Heart right ventricle (tissue), 16 donors: ENCODE measurements around the gene VAC14. TPM values are rescaled to one million over a fixed set of nuclear protein-coding genes. Genes with fewer than 3 reads are reported as not detected.
A peak's percentile ranks its signal among the peaks of the same experiment; 100 is the strongest.

ENCODE experiments used
- ATAC-seq, 8 donors: fragments of 200-7000 bp; cut with Tn5 transposase; one replicate each; pipeline ENCODE4 v1.9.1; 2020; ENCODE audit warnings: mild to moderate bottlenecking in 8 of 8, moderate library complexity in 8 of 8, moderate number of reproducible peaks in 1 of 8
- DNase-seq, 2 donors: peaks; one replicate each; pipeline ENCODE4 v3.0.0-alpha.2; 2020
- H3K27ac ChIP-seq, 10 donors: fragments of 200-600 bp; sonication (generic) in 2 of 10; one replicate each; pipeline versions ENCODE4 v1.5.0 to v1.8.0; 2020 to 2022; ENCODE audit warnings: mild to moderate bottlenecking in 3 of 10
- H3K27me3 ChIP-seq, 7 donors: fragments of 200-600 bp; one replicate each; pipeline ENCODE4 v1.8.0; 2021 to 2022; ENCODE audit warnings: mild to moderate bottlenecking in 2 of 7
- H3K36me3 ChIP-seq, 9 donors: fragments of 200-600 bp; sonication (generic) in 1 of 9; one replicate each; pipeline versions ENCODE4 v1.5.0 to v1.8.0; 2020 to 2022; ENCODE audit warnings: mild to moderate bottlenecking in 2 of 9
- H3K4me1 ChIP-seq, 9 donors: fragments of 200-600 bp; sonication (generic) in 1 of 9; one replicate each; pipeline versions ENCODE4 v1.5.0 to v1.8.0; 2020 to 2022; ENCODE audit warnings: mild to moderate bottlenecking in 4 of 9
- H3K4me3 ChIP-seq, 10 donors: fragments of 200-600 bp; sonication (generic) in 2 of 10; one replicate each; pipeline versions ENCODE4 v1.5.0 to v1.8.0; 2020 to 2022; ENCODE audit warnings: mild to moderate bottlenecking in 7 of 10, moderate library complexity in 2 of 10
- H3K9me3 ChIP-seq, 11 donors: fragments of 200-600 bp in 10 of 11; sonication (generic) in 2 of 11; one replicate each; pipeline versions ENCODE4 v1.5.0 to v1.8.0; 2013 to 2022; ENCODE audit warnings: mild to moderate bottlenecking in 2 of 11, control low read depth in 1 of 11, moderate library complexity in 1 of 11
- CTCF ChIP-seq, 9 donors: fragments of 200-600 bp; sonication (generic) in 2 of 9; IDR thresholded peaks; one replicate each; pipeline versions ENCODE4 v1.5.0 to v1.8.0; 2021 to 2022; ENCODE audit warnings: antibody characterized with exemption in 9 of 9, mild to moderate bottlenecking in 5 of 9, moderate library complexity in 1 of 9
- WGBS, 2 donors: extraction: QIAGEN DNeasy Blood & Tissue Kit; methylation state at CpG; one replicate each; pipeline ENCODE4 v1.1.7; 2013; ENCODE audit warnings: inconsistent platforms in 1 of 2; 5-methylcytosine and 5-hydroxymethylcytosine counted together
- intact Hi-C, 10 donors: fragments of 100-400 bp; cut with DNase I; formaldehyde crosslinking; loops; one replicate each; pipeline versions ENCODE4 v1.11.1 to v1.14.2; 2022
- polyA plus RNA-seq, 2 donors: library from polyadenylated mRNA; stranded (reverse); fragments of 200-250 nt; gene quantifications; one replicate each; pipeline ENCODE4 v1.2.3, GENCODE V29; 2013
- total RNA-seq, 10 donors: library from RNA; stranded (reverse); fragmentation: NEBNext Ultra II Directional in 3 of 10; extraction: Animal tissue kit (Norgen Biotek cat#: 25700) in 3 of 10; gene quantifications; one replicate each; pipeline versions ENCODE4 v1.2.1 to v1.2.4, GENCODE V29; 2021 to 2023
- donor health status: Arrhythmogenic right ventricular cardiomyopathy.
- donor health status: ischemic (EF 13 %, LVEDD 7.1; RV severe dilation, severe dysfunction).
- donor health status: healthy with polysubstance abuse.
- donor health status: DM: no; HTN: yes; CAD: no.
- donor health status: DM: no; HTN: no; CAD: no.
- donor health status: ischemic (EF 25% LVEDD 6.9; RV normal size, moderate dysfunction).
- donor health status: ischemic (EF 25% LVEDD 5.7; RV mildly dilated, moderate dysfunction).
- donor health status: healthy.
- donor health status: DM: yes; HTN: yes; CAD: no.
- donor health status: Ischemic cardiomyopathy.
- donor health status: ischemic (EF 35%, LVEDD 5.7; RV mildly dilated, moderate dysfunction).
- donor health status: nonischemic (EF 11% LVEDD 7.7; RV severe dilation, severe dysfunction).
- donor health status: DM: yes; HTN: yes; CAD: no.
- donor health status: PGD.
- donor health status: ischemic (EF 29% LVEDD 5.4; RV normal size, mild dysfunction).
- donor health status: nonischemic (EF 23%, LVEDD 6.1; RV moderate dilation, normal function).

Gene VAC14
- total and polyA plus RNA-seq, 12 donors: 19.2 to 43.7 (median 23.2) TPM

- ATAC-seq: peak; percentile 53 to 84 (median 74)
Measured at GRCh38 chr16:70700101-70701020, 100.6 kb downstream of the VAC14 start.

GRCh38 chr16:70699696-70700095, 101.3 kb downstream of the VAC14 start:
- WGBS, 2 donors: 91 to 96% methylated on average over 17 of the region's 17 CpGs
- Histone ChIP-seq H3K9me3 (no peaks in the 10 kb centered on the region), H3K27ac (peak overlapping the region in 6 of 10 donors; percentile 70 to 83 (median 78)), H3K4me3 (no peak overlapping the region), H3K27me3 (no peaks in the 10 kb centered on the region), H3K36me3 (peaks cover 0 to 10% (median 0%) of the 10 kb centered on the region in 9 donors), H3K4me1 (peaks cover 47 to 95% (median 78%) of the 10 kb centered on the region in 9 donors)
- intact Hi-C loops: loop anchor here in 1 of 10 donors (5.0 kb wide), 1 partner anchor 33 kb away; no protein-coding TSS in a partner anchor
- no peak for ATAC-seq
- no peak for DNase-seq
- no peak for TF ChIP-seq CTCF (IDR thresholded peaks at IDR 0.05)

More at GRCh38 chr16:70700101-70701020, 100.6 kb downstream of the VAC14 start:
- DNase-seq: peak; percentile 77 to 79
- intact Hi-C loops: no loop called here
- H3K27ac ChIP-seq: peak overlapping the region; percentile 38 to 83 (median 76)
- 73 to 75% methylated on average over 30 of the region's 30 CpGs for WGBS, 2 donors
- H3K36me3 ChIP-seq: peaks cover 0 to 10% (median 0%) of the 10 kb centered on the region in 9 donors
- no peaks in the 10 kb centered on the region for H3K9me3 ChIP-seq
- H3K27me3 ChIP-seq: no peaks in the 10 kb centered on the region
- H3K4me1 ChIP-seq: peaks cover 47 to 89% (median 72%) of the 10 kb centered on the region in 9 donors
- peak in 2 of 9 donors; percentile 25 to 38 for TF ChIP-seq CTCF (IDR thresholded peaks at IDR 0.05)
- H3K4me3 ChIP-seq: no peak overlapping the region

- no peak for ATAC-seq
- peaks cover 0 to 10% (median 0%) of the 10 kb centered on the region in 9 donors for H3K36me3 ChIP-seq
- H3K27ac ChIP-seq: no peak overlapping the region
- TF ChIP-seq CTCF (IDR thresholded peaks at IDR 0.05): no peak
- H3K4me3 ChIP-seq: no peak overlapping the region
- no peaks in the 10 kb centered on the region for H3K9me3 ChIP-seq
- peaks cover 52 to 99% (median 84%) of the 10 kb centered on the region in 9 donors for H3K4me1 ChIP-seq
- DNase-seq: no peak
- no peaks in the 10 kb centered on the region for H3K27me3 ChIP-seq
- 82 to 86% methylated on average over 10 of the region's 10 CpGs for WGBS, 2 donors
- intact Hi-C loops: loop anchor here in 1 of 10 donors (5.0 kb wide), 1 partner anchor 33 kb away; no protein-coding TSS in a partner anchor
Measured at GRCh38 chr16:70698901-70699300, 102.1 kb downstream of the VAC14 start.

GRCh38 chr16:70697594-70698170, 103.3 kb downstream of the VAC14 start:
- Histone ChIP-seq H3K27me3 (no peaks in the 10 kb centered on the region), H3K4me1 (peaks cover 49 to 99% (median 84%) of the 10 kb centered on the region in 9 donors), H3K36me3 (peaks cover 0 to 10% (median 0%) of the 10 kb centered on the region in 9 donors), H3K4me3 (no peak overlapping the region), H3K9me3 (no peaks in the 10 kb centered on the region), H3K27ac (peak overlapping the region in 9 of 10 donors; percentile 18 to 94 (median 76))
- peak in 3 of 9 donors; percentile 4 to 12 (median 8) for TF ChIP-seq CTCF (IDR thresholded peaks at IDR 0.05)
- DNase-seq (no peak), ATAC-seq (no peak)
- 45 to 55% methylated on average over 14 of the region's 14 CpGs for WGBS, 2 donors
- intact Hi-C loops: loop anchor here in 1 of 10 donors (5.0 kb wide), 1 partner anchor 35 kb away; no protein-coding TSS in a partner anchor
